Cardiac septum (tissue), 1 donor: ENCODE measurements around the gene LRAT. TPM values are rescaled to one million over a fixed set of nuclear protein-coding genes. Genes with fewer than 3 reads are reported as not detected.
"Not testable (repeated sequence)": the region's sequence is repeated elsewhere in the genome, so short reads cannot be mapped to it uniquely, and the experiment has no call there.

Experiments used
- DNase-seq: peaks from one replicate; pipeline ENCODE4 v3.0.0-alpha.2; 2020; ENCODE audit warnings: low spot score
- intact Hi-C: fragments of 100-400 bp; cut with DNase I; formaldehyde crosslinking; loops from one replicate; pipeline ENCODE4 v1.14.0; 2022
- long read RNA-seq: library from polyadenylated mRNA; unstranded; transcript quantifications from one replicate; pipeline ENCODE4 v2.0.0, GENCODE V29; 2021
- total RNA-seq: library from RNA; stranded (reverse); fragmentation: NEBNext Ultra II Directional; extraction: Animal tissue kit (Norgen Biotek cat#: 25700); gene quantifications from one replicate; pipeline ENCODE4 v1.2.1, GENCODE V29; 2021
- donor health status: DM: no; HTN: no; CAD: no.

The LRAT gene
- total RNA-seq = 0.16 TPM
- long read RNA-seq = 0 reads

DNA sequence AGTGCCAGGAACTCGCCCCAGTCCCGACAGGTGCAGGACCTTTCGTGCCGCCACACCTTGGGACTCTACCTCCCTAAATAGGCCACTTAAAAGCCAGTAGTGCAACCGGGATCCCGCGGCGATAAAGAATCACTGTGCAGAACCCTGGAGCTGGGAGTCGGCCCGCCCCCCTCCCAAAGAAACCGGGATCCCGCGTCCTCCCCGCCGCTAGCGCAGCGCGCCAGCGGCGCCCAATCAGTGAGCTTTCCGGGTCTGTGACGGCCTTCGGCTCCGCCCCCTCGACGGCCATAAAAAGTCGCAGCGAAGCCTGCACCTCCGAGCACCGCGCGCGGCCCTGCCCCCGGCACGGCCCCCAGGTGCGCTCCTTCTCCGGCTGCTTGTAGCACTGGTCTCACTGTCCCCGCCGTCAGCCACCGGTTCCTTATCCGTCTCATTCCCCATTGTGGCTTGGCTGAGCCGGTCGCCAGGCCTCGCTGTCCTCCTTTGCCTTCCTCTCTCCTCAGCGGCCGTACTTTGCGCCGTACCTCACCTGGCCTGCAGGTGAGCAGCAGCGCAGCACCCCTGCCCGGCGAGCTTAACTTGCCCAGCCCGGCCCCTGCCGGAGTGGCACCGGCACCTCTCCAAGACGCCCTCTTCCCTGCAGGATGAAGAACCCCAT lies at the start of gene LRAT:
Gene LRAT, plus strand, starts transcription at position 318 of the 658 bp plus-strand sequence. Its CDS starts 327 bp downstream, at position 645.
- DNase-seq = no peak

DNA sequence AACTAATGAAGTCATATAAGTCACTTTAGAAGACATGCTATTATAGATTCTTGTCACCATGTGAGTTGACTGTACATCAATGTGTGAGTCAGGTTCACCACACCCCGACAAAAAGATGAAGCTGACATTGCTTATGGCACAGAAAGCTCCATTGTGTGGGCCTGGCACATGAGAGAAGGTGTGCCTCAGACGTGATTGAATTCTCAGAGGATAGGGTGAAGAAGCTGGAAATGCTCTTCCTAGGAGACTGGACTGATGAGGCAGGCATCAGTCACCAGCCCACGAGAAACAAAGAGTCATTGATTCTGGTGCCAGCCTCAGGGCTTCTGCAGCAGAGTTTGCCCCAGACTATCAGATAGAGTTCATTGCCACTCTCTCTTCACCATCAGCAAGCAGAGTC lies 35.9 kb upstream of the LRAT start:
- no peak for DNase-seq
- intact Hi-C loops = no loop called here

More for the DNA sequence above, at the start of gene LRAT:
- intact Hi-C loops = no loop called here

DNA sequence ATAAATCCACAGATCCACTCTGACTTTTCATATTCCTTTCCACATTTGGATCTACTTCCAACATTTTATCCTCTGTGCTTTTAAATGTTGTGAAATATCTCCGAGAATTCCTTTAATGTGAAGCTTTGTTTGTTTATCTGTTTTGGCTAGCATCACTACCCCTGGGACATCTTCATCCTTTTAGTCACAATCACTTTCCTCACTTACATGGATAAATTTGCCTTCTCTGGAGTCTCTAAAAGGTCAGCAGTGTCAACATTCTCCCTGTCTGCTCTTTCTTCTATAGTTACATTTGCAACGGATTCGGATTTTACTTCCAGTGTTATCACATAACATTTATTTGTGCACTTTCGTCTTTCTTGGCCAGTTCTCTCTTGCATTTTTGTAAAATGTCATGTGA lies 34.2 kb upstream of the LRAT start:
- intact Hi-C loops = no loop called here
- DNase-seq = no peak

DNA sequence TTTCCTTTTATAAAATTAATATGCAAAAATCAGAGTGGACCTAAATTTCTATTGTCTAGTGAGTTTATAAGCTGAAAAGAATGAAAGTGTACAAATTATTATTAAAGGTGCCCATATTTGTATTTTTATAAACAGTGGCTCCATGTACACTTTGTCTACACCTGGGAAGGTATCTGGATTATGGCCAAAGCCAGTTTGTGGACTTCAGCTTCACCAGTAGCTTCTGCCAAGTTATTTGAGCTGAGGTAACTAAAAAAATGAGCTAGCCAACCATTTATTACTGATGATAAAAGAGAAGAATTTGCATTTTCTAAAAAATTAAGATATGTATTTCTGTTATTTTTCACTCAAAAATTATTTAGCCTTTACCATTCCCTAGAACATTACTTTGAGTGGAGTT lies 32.3 kb upstream of the LRAT start:
- no peak for DNase-seq
- intact Hi-C loops = no loop called here

DNA sequence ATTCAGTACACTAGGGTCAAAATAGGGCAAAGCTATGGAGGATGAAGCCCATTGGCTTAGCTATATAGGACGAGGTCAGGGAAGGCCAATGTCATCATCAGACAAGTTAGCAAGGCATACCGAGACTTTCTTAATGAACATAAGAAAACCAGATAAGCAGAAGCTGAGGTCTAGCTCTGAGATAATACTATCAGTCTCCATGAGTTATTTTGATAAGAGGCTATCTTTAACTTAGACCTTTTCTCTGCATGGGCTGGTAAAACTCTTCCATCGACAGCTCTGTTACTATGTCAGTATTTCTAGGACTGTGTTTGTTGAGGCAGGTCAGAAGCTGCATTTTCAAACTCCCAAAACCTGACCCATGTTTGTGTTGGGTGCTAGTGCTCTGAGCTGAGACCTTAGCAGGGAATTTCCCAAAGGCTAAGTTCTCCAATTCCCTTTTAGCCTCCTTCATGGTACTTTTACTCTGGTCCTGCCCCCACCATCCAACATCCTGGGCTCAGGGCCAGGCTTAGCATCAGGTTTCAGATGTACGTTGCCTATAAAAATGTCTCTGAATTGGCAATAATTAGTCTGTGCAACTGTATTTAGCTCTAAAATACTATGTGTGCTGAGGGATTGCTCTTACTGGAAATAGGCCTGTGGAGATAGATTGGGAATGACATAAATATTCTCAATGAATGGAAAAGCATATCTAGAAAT lies 29.3 kb upstream of the LRAT start:
- intact Hi-C loops = no loop called here
- no peak for DNase-seq

DNA sequence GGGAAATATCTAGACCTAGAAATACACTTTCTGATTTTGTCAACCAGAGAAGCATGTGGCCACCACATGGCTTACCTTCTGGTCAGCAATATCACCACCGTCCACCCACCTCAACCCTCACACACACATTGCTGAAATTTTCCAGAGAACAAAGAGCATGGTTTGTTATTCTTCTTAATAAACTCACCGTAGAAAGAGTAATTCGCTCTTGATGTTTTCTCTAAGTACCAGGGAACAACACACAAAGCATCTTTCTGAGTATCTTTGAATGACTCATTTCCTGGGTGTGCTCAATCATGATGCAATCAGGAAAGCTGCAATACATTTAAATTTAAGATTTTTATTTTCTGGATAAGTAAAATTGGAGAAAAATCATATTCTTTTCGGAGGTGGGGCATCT lies 24.7 kb upstream of the LRAT start:
- DNase-seq = no peak
- intact Hi-C loops = no loop called here

DNA sequence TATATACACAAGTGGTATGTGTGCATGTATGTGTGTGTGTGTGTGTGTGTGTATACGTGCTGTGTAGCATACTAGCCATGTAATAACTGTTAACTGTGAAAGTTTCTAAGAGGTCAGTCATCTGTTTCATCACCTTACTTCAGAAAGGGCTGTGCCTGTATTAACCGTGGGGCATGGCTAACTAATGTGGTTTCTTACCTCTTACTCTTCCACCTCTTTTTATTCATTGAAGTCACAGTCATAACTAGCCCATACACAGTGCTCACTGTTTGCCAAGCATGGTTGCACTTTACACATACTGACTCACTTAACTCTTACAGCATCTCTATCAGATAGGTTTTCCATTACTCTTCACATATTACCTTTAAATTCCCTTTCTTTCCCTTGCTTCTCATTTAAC lies 23.7 kb upstream of the LRAT start:
- intact Hi-C loops = no loop called here
- DNase-seq = no peak

DNA sequence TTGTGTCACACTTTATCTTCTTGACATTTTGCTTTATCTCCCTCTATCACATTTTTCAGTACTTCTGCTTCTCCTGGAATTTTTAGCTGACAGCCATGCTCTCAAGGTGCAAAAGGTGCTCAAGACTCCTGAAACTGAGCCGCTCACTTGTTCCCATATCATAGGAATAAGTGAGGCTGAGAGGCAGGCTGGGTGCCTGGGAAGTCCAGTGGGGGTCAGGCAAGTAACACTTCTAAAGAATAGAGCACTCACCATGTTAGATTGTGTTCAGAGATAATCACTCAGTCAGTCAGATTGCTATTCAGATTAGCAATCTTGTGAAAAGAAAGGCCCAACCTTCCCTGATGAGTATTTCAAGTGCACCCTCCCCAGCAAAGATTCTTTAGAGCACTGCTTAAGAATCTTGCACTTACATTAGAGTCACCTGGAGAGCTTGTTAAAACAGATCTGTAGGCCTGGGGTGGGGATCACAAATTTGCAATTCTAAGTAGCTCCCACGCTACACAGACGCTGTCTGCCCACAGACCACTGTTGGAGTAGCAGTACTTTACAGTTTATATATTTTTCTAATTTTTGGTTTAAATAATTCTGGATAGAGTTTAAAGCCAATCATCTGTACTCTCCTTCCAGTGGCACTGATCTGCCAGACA lies 23.1 kb upstream of the LRAT start:
- intact Hi-C loops = no loop called here
- no peak for DNase-seq

DNA sequence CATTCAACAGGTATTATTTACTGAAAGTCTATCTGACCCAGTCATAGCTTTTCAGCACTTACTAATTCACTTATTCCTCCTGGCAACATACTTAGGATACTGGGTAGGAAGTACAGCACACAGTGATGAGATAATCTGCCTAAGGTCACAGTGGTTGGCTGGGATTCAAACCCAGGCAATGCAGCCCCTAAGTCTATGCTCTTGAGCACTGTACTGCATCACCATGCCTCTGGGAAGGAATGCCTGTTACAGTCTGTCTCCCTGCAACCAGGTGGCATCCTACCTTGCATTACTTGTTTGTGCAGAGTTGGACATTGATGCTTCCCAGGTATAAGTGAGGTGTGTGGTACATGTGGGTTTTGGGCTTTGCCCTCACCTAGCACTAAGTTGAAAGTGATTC lies 21.5 kb upstream of the LRAT start:
- no peak for DNase-seq
- intact Hi-C loops = no loop called here

DNA sequence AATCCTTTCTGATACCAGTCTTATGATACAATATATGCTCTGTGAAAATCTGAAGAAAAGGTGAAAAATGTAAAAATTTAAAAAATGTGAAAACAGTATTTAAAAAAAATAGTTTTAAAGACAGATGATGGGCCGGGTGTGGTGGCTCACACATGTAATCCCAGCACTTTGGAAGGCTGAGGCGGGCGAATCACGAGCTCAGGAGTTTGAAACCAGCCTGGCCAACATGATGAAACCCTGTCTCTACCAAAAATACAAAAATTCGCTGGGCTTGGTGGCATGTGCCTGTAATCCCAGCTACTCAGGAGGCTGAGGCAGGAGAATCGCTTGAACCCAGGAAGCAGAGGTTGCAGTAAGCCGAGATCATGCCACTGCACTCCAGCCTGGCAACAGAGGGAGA lies 20.2 kb upstream of the LRAT start:
- DNase-seq, intact Hi-C loops: not testable (repeated sequence)

DNA sequence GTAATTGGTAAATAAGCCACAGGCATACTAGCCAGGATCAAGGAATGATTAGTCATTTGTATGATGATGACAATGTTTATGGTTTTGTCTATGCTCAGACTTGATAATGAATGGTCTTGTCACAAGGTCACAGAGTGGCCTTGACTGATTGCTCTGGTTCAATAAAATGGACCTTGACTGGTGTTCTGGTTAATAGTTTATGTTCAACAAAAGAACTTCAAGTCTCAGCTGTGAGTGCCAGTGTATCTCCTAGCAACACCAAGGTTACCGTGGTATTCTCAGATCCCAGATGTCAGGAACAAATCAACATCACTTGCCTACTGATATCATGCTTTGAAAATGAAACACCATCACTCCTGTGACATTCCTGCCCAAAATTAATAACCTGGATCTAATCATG lies 16.3 kb upstream of the LRAT start:
- intact Hi-C loops = no loop called here
- DNase-seq = no peak

DNA sequence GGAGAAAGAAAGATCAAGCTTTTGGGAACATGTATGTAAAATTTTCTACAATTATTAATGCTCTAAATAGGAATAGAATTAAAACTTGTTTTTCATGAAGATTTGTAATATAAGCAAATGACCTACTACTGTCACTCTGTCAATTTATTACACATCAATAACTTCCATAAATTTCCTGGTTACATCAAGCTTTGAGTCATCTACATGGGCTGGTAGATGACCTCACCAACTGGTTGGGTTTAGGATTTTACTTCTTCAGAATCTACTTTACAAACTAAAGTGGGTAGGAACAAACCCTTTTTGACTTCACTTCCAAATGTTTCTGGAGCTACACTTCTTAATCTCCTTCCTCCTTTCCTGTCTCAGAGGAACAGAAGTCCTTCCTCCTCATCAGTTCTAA lies 12.0 kb upstream of the LRAT start:
- DNase-seq = no peak
- intact Hi-C loops = no loop called here

DNA sequence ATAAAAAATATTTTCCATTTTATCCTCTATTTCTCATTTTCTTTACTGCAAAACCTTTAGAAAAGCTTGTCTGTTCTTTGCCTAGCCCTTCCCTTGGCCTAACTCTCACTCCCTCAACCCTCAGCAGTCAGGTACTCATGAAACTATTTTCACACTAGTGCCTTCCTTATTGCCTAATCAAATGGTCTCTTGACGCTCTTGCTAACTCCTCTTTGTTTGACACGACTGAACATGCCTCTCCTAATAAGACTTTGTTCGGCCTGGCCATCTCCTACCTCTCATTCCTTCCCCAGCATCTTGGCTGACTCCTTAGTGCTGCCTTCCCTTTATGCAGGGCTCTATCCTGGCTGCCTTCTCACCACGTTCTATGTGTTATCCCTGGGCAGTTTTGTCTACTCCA lies 11.1 kb upstream of the LRAT start:
- DNase-seq = no peak
- intact Hi-C loops = no loop called here

DNA sequence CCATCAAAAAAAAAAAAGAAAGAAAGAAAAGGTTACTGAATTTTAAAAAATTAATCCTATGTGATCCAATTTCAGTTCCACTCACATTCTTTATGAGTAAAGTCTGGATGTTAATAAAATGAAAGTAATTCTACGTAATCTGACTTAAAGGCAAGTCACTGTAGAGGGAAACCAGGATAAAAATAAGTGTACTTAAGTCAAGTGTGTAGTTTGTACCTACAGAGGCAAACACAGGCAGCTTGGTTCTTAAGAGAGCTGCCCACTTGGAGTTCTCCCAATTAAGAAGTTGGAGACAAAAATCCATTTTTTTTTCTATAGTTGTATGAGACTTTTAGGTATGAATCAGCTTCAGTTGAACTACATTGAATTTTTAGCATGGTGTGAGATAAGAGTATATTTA lies 7.0 kb upstream of the LRAT start:
- DNase-seq = no peak
- intact Hi-C loops = no loop called here

DNA sequence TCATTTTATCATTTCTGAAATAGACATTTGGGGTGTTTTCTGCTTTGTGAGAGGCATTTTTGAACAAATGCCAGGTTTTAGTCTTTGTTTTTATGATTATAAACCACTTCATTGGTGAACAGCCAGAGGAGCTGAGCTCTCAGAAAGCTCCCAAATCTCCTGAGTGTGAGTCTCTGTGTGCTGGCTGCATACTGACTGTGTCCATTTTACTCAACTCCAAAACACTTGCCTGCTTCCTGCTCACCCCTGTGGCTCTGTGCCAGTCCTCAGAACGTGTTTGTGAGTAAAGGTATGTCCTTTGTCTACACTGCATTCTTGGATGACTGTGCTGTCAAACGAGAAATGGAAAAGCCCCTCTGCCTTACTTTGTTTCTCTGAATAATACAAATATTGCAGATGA lies 5.4 kb upstream of the LRAT start:
- DNase-seq = no peak
- intact Hi-C loops = no loop called here

DNA sequence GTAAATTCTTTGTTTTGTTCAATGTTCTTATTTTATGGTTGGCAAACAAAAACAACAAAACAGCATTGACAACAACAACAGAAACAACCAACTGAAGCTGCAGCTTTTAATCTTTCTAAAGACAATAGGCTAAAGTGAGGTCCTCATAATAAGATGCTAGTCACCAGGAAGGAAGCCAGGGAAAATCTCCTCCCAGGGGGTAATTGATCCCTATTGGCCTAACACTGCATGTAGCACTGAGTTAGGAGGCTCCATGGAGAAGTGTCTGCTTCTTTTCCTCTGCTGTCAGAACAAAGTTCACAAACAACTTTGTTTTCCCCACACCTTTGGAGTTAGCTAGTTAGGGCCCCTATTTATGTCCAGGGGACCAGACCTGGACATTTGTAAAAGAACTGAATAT lies 4.7 kb upstream of the LRAT start:
- DNase-seq = no peak
- intact Hi-C loops = no loop called here

DNA sequence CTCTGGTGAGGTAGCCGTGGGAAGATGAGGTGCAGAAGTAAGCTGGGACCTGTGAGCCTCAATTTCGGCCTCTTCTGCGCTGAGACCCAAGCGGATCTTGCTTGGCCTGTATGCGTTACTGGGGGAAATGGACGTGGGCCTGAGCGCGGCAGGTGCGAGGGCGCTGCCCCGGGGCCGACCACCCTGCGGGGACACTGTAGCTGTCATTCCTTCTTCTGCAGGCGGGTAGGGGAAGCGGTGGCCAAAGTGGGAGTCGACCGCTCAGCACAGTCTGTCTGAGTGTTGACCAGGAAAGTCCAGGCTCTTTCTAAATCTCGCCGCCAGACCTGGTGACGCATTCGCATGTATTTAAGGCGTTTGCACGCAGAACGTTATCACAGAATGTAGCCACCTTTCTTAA lies 3.3 kb upstream of the LRAT start:
- DNase-seq = no peak
- intact Hi-C loops = no loop called here

DNA sequence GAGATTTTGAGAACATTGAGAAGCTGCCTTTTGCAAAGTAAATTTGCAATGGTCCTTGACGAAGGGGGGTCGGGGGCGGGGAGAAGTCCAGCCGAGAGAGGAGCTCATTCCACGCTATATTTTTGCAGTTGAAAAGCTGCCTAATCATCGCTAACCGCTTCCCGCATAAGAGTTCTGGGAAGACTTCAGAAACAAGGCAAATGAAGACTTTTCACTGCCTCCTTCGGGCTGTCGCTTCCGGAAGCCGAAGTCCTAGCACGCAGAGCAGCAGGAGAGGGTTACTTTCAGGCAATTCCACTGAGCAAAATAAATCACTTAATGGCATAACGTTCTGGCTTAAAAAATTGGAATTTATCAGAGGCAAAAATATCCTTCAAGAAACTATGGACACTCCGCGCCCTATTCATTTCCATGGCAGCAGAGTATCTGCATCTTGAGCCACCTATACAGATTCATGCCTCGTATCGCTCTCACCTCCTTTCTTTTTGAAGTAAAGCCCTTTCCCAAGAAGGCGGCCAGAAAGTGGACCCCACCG lies 2.6 kb upstream of the LRAT start:
- intact Hi-C loops = no loop called here

DNA sequence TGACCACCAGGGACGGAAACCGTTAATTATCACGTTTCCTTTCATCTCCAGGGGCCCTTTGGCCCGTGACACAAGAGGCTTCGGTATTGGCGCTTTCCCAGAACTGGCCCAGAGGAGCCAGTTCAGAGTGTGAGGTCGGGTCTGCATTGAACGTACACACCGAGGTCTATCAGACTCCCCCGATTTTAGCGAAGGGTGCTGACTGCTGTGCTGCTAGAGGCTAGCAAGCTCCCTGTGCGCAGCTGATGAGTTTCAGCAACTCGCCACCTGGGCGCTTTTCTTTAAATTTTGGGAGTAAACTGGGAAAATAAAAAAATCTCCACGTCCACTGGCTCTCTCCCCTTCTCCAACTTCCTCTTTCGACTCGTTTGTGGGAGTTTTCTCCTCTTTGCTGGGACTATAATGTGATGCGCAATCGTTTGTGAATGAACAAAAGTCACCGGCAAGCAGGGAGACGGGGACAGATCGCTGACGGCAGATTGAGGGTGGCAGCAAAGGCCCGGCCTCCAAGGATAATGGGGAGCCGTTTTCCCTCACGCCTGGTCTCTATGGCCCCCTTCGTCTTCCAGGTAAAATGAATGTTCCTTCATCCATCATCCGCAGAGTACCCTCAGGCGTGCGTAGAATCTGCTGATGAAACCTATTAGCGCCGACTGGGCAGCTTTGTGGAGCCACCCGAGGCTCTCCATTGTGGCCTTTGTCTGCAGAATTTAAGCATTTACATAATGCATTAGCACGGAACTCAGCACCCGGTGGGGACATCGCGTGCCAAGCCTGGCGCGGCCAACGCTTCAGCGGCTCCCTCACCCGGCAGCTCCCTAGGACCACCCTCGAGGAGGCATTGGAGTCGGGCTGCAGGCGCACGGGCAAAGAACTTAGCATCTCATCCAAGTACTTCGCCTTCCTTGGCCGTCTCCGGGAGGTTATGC lies 1.6 kb upstream of the LRAT start:
- no peak for DNase-seq
- intact Hi-C loops = no loop called here

More for the DNA sequence above, 2.6 kb upstream of the LRAT start:
- DNase-seq = no peak
